ENCODE data around the gene C9orf43.
"Not testable (repeated sequence)": the region's sequence is repeated elsewhere in the genome, so short reads cannot be mapped to it uniquely, and the experiment has no call there.

The C9orf43 gene

DNA sequence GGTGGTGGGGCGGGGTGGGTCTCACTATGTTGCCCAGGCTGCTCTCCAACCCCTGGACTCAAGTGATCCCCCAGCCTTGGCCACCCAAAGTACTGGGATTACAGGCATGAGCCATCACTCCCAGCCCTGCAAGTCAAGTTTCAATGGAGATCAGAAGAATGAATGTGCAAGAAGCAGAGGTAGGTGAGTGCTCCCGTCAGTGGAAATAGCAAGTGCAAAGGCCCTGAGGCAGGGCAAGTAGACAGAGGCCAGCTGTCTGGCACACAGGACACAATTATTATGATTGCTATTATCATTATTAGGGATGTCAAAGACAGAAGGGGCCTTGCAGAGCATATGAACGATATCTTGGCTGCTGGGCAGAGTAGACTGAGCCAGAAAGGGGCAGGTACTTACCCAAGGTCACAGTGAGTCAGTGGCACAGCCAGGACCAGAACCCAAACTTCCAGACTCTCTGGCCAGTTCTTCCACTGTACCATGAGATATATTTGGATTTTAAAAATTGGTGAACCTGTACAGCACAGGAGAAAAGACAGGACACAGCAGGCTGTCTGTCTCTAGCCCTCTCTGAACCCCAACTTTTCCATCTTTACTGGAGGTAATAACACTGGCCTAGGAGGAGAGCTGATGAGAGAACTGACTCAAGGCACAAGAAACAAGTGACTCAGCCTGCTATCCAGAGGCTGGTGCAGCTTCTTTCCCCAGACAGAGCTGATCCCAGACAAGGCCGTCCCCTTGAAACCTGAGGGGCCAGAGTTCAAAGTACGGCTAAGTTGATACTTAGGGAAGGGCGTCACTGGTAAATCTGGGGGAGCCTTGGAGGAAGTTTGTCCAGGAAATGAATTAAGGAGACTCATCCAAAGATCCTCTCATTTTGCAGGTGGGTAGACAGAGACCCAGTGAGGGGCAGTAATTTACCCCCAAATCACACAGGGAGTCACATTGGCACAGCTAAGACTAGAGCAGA lies 35.2 kb upstream of the C9orf43 start:
- no peak overlapping the region for H3K4me3 ChIP-seq (ENCODE audit: control insufficient read depth, low read depth, low read length)

DNA sequence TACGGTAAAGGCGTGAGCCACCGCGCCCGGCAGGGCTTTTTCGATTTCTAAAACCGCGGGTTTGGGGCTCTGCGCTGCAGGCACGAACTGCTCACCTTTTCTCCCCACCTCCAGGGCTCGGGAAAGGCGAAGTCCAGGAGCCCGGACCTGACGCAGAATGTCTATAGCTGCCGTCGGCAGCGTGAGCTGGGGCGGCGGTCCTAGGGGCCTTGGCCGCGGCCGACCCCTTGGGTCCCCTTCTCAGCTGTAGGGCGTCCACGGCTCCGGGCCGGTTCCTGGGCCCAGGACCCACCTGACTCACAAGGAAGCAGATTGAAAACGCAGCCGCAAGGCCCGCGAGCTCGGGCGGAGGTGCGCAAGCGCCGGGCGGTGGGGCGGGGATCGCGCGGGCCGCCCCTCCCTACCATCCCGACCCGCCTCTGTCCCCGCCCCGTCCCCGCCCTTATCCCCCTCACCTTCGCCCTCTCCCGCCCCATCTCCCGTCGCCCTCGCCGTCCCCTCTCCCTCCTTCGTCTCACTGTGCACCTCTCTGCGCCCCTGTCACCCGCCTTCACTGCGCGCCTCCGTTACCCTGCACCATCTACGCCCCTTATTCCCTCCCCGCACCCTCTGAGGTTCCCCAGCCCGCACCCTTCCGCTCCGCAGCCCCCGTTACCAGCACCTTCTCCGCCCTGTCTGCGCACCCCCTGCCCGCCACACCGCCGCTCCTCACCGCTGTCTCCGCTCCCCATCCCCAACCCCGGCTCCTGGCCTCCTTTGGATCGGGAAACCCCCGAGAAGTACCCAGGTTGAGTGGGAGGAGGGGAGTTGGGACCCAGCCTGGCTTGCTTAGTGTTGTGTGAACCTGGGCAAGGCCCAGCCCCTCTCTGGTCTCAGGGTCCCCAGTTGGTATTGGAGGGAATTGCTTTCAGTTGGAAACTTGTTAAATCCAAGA lies 33.6 kb upstream of the C9orf43 start, which contains the start of gene HDHD3:
Gene HDHD3, minus strand, starts transcription at position 353 of the 934 bp plus-strand sequence. CDS start 2,632 bp downstream, outside the sequence.
- peak within 1 kb of the TSS; percentile 73 for H3K4me3 ChIP-seq (ENCODE audit: control insufficient read depth, low read depth, low read length)
- TF ChIP-seq CTCF (conservative IDR thresholded peaks at IDR 0.05; ENCODE audit: control insufficient read depth, insufficient read depth, low read depth, low read length) = no peak
- peak; percentile 48 for DNase-seq (ENCODE audit: low read depth)

More for the DNA sequence above, 35.2 kb upstream of the C9orf43 start:
- DNase-seq (ENCODE audit: low read depth) = no peak
- TF ChIP-seq CTCF (conservative IDR thresholded peaks at IDR 0.05; ENCODE audit: control insufficient read depth, insufficient read depth, low read depth, low read length) = no peak

- DNase-seq (ENCODE audit: low read depth) = not testable (repeated sequence)
Measured at GRCh38 chr9:113379094-113379828, 31.3 kb upstream of the C9orf43 start.

DNA sequence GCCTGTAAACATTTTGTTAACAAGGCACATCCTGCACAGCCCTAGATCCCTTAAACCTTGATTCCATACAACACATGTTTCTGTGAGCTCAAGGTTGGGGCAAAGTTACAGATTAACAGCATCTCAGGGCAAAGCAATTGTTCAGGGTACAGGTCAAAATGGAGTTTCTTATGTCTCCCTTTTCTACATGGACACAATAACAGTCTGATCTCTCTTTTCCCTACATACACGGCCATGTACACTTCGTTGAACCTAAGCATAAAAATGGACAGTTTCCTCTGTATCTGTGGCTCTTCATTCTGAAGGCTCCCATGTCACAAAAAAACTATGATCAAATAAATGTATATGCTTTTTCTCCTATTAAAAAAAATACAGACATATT lies 30.7 kb upstream of the C9orf43 start:
- DNase-seq (ENCODE audit: low read depth); H3K4me3 ChIP-seq (ENCODE audit: control insufficient read depth, low read depth, low read length): not testable (repeated sequence)

More at GRCh38 chr9:113379094-113379828, 31.3 kb upstream of the C9orf43 start:
- H3K4me3 ChIP-seq (ENCODE audit: control insufficient read depth, low read depth, low read length) = not testable (repeated sequence)

- no peak for TF ChIP-seq CTCF (conservative IDR thresholded peaks at IDR 0.05; ENCODE audit: control insufficient read depth, insufficient read depth, low read depth, low read length)
- DNase-seq (ENCODE audit: low read depth) = no peak
- no peak overlapping the region for H3K4me3 ChIP-seq (ENCODE audit: control insufficient read depth, low read depth, low read length)
Measured at GRCh38 chr9:113380869-113381378, 29.6 kb upstream of the C9orf43 start.

GRCh38 chr9:113381441-113381840 lies 29.1 kb upstream of the C9orf43 start:
- not testable (repeated sequence) for H3K4me3 ChIP-seq (ENCODE audit: control insufficient read depth, low read depth, low read length); DNase-seq (ENCODE audit: low read depth)

DNA sequence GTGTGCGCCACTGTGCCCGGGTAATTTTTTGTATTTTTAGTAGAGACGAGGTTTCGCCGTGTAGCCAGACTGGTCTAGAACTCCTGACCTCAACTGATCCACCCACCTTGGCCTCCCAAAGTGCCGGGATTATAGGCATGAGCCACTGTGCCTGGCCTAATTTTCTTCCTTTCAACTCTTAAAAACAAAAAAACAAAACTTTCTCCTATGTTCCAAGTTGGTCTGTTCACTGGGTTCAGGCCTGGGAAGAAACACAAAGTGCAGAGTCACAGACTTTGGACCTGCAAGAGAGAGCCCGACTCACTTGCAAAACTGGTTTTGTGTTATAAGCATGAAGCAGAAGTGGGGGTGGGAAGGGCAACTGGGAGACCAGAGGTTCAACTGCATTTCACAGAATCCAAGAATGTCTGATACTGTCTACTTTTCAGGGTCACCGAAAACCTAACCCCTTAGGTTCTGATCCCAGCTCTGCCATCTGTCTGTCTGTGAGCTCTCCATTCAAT lies 28.6 kb upstream of the C9orf43 start:
- no peak for TF ChIP-seq CTCF (conservative IDR thresholded peaks at IDR 0.05; ENCODE audit: control insufficient read depth, insufficient read depth, low read depth, low read length)
- no peak for DNase-seq (ENCODE audit: low read depth)
- H3K4me3 ChIP-seq (ENCODE audit: control insufficient read depth, low read depth, low read length) = no peak overlapping the region
